Lower leg skin (tissue), 3 donors: ENCODE data around the gene DUOX1.

Experiments used
- CTCF ChIP-seq, 3 donors: fragments of 450-650 bp; IDR thresholded peaks; one replicate each; pipeline ENCODE4 v1.5.1; 2016; ENCODE audit warnings: antibody characterized with exemption in 3 of 3, mild to moderate bottlenecking in 3 of 3, moderate library complexity in 2 of 3
- POLR2A ChIP-seq, 2 donors: fragments of 450-650 bp; IDR thresholded peaks; one replicate each; pipeline ENCODE4 v1.6.1; 2016 to 2017; ENCODE audit warnings: antibody characterized with exemption in 2 of 2, mild to moderate bottlenecking in 1 of 2, moderate library complexity in 1 of 2

- TF ChIP-seq CTCF (IDR thresholded peaks at IDR 0.05) (no peak), POLR2A (IDR thresholded peaks at IDR 0.05) (no peak)
Measured at GRCh38 chr15:45105586-45105985, 24.2 kb upstream of the DUOX1 start.
